22Rv1 (cell line): ENCODE measurements around the gene UGT1A8.

Experiments
- CTCF ChIP-seq: fragments of 450-650 bp; IDR thresholded peaks from 2 replicates; pipeline ENCODE4 v1.5.1; 2017; ENCODE audit warnings: mild to moderate bottlenecking
- ZFX ChIP-seq: fragments of 450-650 bp; IDR thresholded peaks from 2 replicates; pipeline ENCODE4 v1.6.1; 2017; ENCODE audit warnings: antibody characterized with exemption, borderline replicate concordance

- no peak for TF ChIP-seq CTCF
- no peak for TF ChIP-seq ZFX
These were observed 74.3 kb downstream of the UGT1A8 start for GRCh38 chr2:233691443-233692433.
